ENCODE results near the gene COBLL1.

Gene COBLL1

GRCh38 chr2:164818149-164819136 is 23.2 kb downstream of the COBLL1 start:
- TF ChIP-seq CTCF (conservative IDR thresholded peaks at IDR 0.05; ENCODE audit: low read depth, low read length), result no peak

GRCh38 chr2:164816900-164817299 is 24.7 kb downstream of the COBLL1 start:
- no peak for TF ChIP-seq CTCF (conservative IDR thresholded peaks at IDR 0.05; ENCODE audit: low read depth, low read length)
- H3K4me3 ChIP-seq (ENCODE audit: low read length), result no peak overlapping the region
- no peak for DNase-seq (ENCODE audit: low read depth)

More at GRCh38 chr2:164818149-164819136, 23.2 kb downstream of the COBLL1 start:
- no peak overlapping the region for H3K4me3 ChIP-seq (ENCODE audit: low read length)
- DNase-seq (ENCODE audit: low read depth), result no peak

- no peak for TF ChIP-seq CTCF (conservative IDR thresholded peaks at IDR 0.05; ENCODE audit: low read depth, low read length)
- no peak overlapping the region for H3K4me3 ChIP-seq (ENCODE audit: low read length)
- DNase-seq (ENCODE audit: low read depth), result no peak
Observed at GRCh38 chr2:164816046-164816445, 25.6 kb downstream of the COBLL1 start.

- TF ChIP-seq CTCF (conservative IDR thresholded peaks at IDR 0.05; ENCODE audit: low read depth, low read length), result no peak
- H3K4me3 ChIP-seq (ENCODE audit: low read length), result no peak overlapping the region
- DNase-seq (ENCODE audit: low read depth), result no peak
Observed at GRCh38 chr2:164815071-164815793, 26.4 kb downstream of the COBLL1 start.

- no peak overlapping the region for H3K4me3 ChIP-seq (ENCODE audit: low read length)
- no peak for TF ChIP-seq CTCF (conservative IDR thresholded peaks at IDR 0.05; ENCODE audit: low read depth, low read length)
- DNase-seq (ENCODE audit: low read depth), result no peak
Observed at GRCh38 chr2:164813535-164813934, 28.1 kb downstream of the COBLL1 start.

- no peak for TF ChIP-seq CTCF (conservative IDR thresholded peaks at IDR 0.05; ENCODE audit: low read depth, low read length)
- no peak overlapping the region for H3K4me3 ChIP-seq (ENCODE audit: low read length)
- no peak for DNase-seq (ENCODE audit: low read depth)
Observed at GRCh38 chr2:164812378-164812777, 29.2 kb downstream of the COBLL1 start.
